ACC112 (cell line): Measurements from ENCODE around the gene ATP2B2.
A peak's percentile ranks its signal among the peaks of the same experiment; 100 is the strongest.

ENCODE experiments used
- H2AFZ ChIP-seq: fragments of 200-600 bp; sonication (generic); one replicate; pipeline ENCODE4 v1.6.0; 2017; ENCODE audit warnings: antibody characterized with exemption, low read length; ENCODE audit not compliant: unreplicated experiment
- H3K27ac ChIP-seq: fragments of 200-600 bp; sonication (generic); 2 replicates; pipeline ENCODE4 v1.5.1; 2014; ENCODE audit warnings: low read depth, mild to moderate bottlenecking, antibody characterized with exemption, low read length, moderate library complexity
- H3K27me3 ChIP-seq: fragments of 200-600 bp; sonication (generic); 2 replicates; pipeline ENCODE4 v1.6.1; 2014; ENCODE audit warnings: mild to moderate bottlenecking, antibody characterized with exemption, low read length, moderate library complexity, mixed read lengths; ENCODE audit not compliant: insufficient read depth
- H3K36me3 ChIP-seq: fragments of 200-600 bp; sonication (generic); 2 replicates; pipeline ENCODE4 v1.6.1; 2016; ENCODE audit warnings: mild to moderate bottlenecking, antibody characterized with exemption, low read length, moderate library complexity, mixed read lengths; ENCODE audit not compliant: insufficient read depth
- H3K4me1 ChIP-seq: fragments of 200-600 bp; sonication (generic); one replicate; pipeline ENCODE4 v1.6.1; 2016; ENCODE audit warnings: low read length, mixed read lengths; ENCODE audit not compliant: insufficient read depth, unreplicated experiment, control insufficient read depth
- H3K4me3 ChIP-seq: fragments of 200-600 bp; sonication (generic); 2 replicates; pipeline ENCODE4 v1.5.1; 2014; ENCODE audit warnings: mild to moderate bottlenecking, low read depth, low read length
- H3K79me2 ChIP-seq: fragments of 200-600 bp; sonication (generic); one replicate; pipeline ENCODE4 v1.6.0; 2016; ENCODE audit warnings: low read length; ENCODE audit not compliant: control insufficient read depth, unreplicated experiment, insufficient read depth

ATP2B2 gene

DNA sequence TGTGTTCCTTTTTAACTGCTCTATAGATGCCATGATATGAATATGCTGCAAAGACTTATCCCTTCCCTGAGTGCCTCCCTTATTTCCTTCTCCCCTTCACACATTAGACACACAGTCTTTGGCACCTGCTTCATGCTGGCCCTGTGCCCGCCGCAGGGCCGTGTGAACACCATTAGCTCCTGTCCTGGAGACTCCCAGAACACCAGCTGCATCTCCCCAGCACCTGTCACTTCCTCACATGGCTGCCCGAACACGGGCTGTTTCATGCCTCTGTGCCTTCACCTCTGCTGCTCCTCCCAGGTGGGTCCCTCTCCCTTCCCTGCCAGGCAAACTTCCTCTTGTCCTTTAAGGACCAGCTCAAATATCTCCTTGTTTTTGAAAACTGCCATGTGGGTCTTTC lies 144.0 kb downstream of the ATP2B2 start:
- Histone ChIP-seq H3K27ac (no peak overlapping the region), H3K36me3 (no peaks in the 10 kb centered on the region), H3K27me3 (no peaks in the 10 kb centered on the region), H3K79me2 (no peaks in the 10 kb centered on the region), H2AFZ (no peak overlapping the region), H3K4me3 (no peak overlapping the region), H3K4me1 (peaks cover 37% of the 10 kb centered on the region)

- no peaks in the 10 kb centered on the region for H3K79me2 ChIP-seq
- H3K4me1 ChIP-seq, result peaks cover 31% of the 10 kb centered on the region
- no peak overlapping the region for H3K27ac ChIP-seq
- H3K36me3 ChIP-seq, result no peaks in the 10 kb centered on the region
- H2AFZ ChIP-seq, result no peak overlapping the region
- H3K27me3 ChIP-seq, result no peaks in the 10 kb centered on the region
- no peak overlapping the region for H3K4me3 ChIP-seq
Observed at GRCh38 chr3:10360478-10360877, 144.9 kb downstream of the ATP2B2 start.

DNA sequence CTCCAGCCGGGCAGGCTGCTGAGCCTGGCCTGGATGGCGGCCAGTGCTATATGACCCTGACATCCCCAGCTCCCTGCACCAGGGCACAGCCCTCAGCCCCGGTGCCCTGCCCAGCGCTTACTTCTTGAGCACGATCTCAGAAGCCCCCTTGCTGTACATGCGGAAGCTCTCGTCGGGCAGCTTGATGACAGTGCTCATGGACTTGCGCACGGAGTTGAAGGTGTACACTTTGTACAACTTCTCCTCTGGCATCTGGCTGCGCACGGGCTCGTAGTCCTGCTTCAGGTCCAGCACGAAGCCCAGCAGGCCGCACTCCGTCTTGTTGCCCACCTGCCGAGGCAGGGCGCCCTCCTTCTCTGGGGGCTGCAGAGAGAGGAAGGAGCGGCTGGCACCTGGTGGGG lies 145.6 kb downstream of the ATP2B2 start:
- Histone ChIP-seq H3K4me1 (peaks cover 31% of the 10 kb centered on the region), H3K27ac (no peak overlapping the region)

GRCh38 chr3:10358309-10358980 lies 146.9 kb downstream of the ATP2B2 start:
- Histone ChIP-seq H3K36me3 (no peaks in the 10 kb centered on the region), H3K79me2 (no peaks in the 10 kb centered on the region), H3K27ac (peak overlapping the region; percentile 92), H2AFZ (no peak overlapping the region), H3K4me1 (peaks cover 39% of the 10 kb centered on the region), H3K4me3 (peak overlapping the region; percentile 48; the same call in 1 of the 2 replicates), H3K27me3 (no peaks in the 10 kb centered on the region)

More for the DNA sequence above, 145.6 kb downstream of the ATP2B2 start:
- Histone ChIP-seq H2AFZ (no peak overlapping the region), H3K27me3 (no peaks in the 10 kb centered on the region), H3K4me3 (no peak overlapping the region), H3K79me2 (no peaks in the 10 kb centered on the region), H3K36me3 (no peaks in the 10 kb centered on the region)

DNA sequence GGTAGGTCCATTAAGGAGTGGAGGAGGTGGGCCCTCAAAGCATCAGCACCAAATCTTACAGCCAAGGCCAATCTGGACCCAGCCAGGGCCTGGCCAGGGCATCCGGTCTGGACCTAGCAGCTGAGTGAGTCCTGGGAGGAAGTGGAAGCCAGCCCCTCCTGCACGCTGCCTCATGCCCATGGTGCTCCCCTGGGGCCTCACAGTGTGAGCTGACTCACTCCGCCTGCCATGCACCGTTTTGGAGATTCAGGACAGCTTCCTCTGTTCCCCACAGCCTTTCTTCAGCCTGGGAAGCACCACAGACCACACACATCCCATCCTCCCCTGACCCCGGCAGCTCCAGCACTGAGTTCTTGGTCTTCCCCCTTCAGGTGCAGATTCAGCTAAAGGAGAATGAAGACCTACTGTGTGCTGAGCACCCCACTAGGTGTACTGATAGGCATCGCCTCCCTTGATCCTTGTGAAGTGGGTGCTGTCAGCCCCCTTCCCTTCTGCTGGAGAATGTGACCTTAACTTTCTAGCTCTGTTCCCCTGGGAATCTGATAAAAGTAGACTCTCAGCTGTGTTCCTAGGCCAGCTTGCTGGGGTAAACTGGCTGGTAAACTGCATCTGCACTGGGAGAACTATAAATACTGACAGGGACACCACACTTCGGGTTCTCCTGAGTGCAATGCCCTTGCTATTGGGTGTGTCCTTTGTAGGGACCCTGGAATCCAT lies 147.6 kb downstream of the ATP2B2 start:
- Histone ChIP-seq H3K4me3 (peak overlapping the region; percentile 48; the same call in 1 of the 2 replicates), H3K27ac (peak overlapping the region; percentile 92), H3K36me3 (no peaks in the 10 kb centered on the region), H3K27me3 (no peaks in the 10 kb centered on the region), H2AFZ (peak overlapping the region; percentile 89), H3K4me1 (peaks cover 43% of the 10 kb centered on the region), H3K79me2 (no peaks in the 10 kb centered on the region)

DNA sequence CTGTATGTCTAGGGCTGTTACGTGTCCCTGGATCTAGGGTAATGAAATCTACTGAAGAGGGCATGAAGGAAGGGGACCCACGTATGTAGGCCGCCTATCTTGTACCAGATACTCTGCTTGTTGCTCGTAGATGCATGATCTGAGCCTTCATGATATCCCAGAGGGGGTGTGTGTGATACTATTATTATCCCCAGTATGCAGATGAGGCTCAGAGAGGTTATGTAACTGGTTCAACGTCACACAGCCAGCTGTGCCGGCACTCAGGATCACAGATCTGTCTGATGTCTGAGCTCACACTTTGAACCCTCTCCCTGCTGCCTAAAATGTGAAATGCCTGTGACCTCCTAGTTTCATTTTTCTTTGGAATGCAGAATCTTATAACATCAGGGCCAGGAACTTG lies 148.3 kb downstream of the ATP2B2 start:
- Histone ChIP-seq H3K27me3 (no peaks in the 10 kb centered on the region), H2AFZ (peak overlapping the region; percentile 89), H3K36me3 (no peaks in the 10 kb centered on the region), H3K27ac (peak overlapping the region; percentile 85), H3K79me2 (no peaks in the 10 kb centered on the region), H3K4me1 (peaks cover 49% of the 10 kb centered on the region), H3K4me3 (no peak overlapping the region)

DNA sequence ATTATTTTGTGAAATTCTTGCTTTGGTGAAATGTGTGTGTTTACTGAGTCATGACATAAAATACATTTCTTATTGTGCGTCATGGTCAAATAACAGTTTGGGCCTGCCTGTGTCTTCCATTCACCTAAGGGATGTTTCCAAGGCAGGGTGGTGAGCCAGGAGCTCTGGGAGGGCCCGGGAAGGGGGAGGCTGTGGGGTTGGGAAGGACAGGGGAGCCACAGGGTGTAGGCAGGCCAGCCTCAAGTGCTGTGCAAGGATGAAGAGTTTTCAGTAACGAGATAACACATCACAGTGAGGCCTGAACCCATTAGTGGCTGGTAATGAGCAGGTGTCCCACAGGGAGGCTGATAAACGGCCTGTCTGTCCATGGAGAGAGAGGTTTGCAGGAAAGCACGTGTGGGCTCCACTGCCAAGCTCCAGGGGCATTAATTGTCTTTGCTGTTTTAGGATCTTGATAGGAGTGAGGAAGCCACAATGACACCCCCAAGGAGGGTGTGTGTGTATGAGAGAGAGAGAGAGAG lies 148.9 kb downstream of the ATP2B2 start:
- Histone ChIP-seq H3K27ac (peak overlapping the region; percentile 85), H3K4me1 (peaks cover 50% of the 10 kb centered on the region)

DNA sequence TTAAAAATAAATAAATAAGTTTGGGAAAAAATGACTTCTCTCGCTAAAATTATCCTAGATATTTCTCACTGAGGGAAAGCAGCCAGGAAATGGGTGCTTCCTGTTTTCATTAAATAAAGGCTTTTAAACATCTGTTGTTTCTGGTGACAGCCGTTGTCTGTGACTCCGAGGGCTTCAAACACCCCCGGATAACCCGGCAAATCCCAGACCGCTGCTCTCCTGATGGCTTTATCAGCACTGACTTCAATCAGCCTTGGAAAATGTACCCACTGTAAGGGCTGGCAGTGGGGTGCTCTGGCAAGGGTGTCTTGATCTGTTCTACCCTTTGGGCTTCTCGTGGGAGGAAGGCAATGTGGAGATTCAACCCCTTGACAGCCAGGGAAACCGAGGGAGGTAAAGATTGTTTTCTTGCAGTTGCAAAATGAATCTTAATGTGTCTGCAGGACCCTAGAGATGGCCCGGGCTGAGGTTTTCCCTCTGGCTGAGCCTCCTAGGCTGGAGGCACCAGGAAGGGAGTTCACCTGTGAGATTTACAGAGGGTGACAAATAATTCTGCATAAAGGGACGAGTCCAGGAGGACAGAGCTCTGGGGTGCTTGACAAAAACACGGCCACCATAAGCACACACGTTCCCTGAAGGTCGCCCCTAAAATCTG lies 150.9 kb downstream of the ATP2B2 start:
- Histone ChIP-seq H3K27me3 (no peaks in the 10 kb centered on the region), H3K4me3 (no peak overlapping the region), H3K36me3 (no peaks in the 10 kb centered on the region), H3K27ac (peak overlapping the region; percentile 16; the same call in 1 of the 2 replicates), H2AFZ (peak overlapping the region; percentile 83), H3K79me2 (no peaks in the 10 kb centered on the region), H3K4me1 (peaks cover 50% of the 10 kb centered on the region)

More for the DNA sequence above, 148.9 kb downstream of the ATP2B2 start:
- Histone ChIP-seq H3K27me3 (no peaks in the 10 kb centered on the region), H2AFZ (peak overlapping the region; percentile 31), H3K4me3 (no peak overlapping the region), H3K36me3 (no peaks in the 10 kb centered on the region), H3K79me2 (no peaks in the 10 kb centered on the region)

DNA sequence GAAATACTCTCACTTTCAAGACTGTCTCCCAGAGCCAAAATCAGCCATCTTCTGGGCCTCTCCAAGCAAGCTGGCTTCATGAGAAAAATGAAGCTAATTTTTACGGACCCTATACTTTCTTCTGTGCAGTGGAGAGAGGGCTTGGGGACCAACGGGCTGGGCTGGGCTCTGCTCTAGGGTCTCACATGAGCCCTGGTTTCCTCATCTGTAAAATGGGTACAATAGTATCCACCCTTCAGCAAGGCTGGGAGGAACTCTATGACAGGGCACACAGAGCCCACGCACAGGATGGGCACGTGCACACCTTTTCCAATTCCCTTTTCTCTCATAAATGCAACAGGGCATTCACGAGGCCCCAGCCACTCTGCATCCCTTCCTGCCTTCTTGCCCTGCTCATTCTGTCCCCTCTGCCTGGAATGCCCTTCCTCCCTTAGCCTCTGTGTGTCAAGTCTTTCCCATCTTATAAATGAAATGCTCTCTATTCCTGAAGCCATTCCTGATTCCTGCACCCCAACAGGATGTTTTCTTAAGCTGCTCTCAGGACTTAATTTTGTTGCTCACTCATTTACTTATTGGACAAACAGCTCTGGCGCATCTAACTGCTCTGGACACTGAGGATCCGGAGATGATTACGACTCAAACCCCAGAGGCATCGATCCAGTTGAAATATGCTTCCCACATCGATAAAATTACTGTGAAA lies 151.6 kb downstream of the ATP2B2 start:
- no peaks in the 10 kb centered on the region for H3K27me3 ChIP-seq
- H3K27ac ChIP-seq, result peak overlapping the region; percentile 16; the same call in 1 of the 2 replicates
- H3K36me3 ChIP-seq, result no peaks in the 10 kb centered on the region
- H3K4me1 ChIP-seq, result peaks cover 48% of the 10 kb centered on the region
- H3K4me3 ChIP-seq, result no peak overlapping the region
- no peaks in the 10 kb centered on the region for H3K79me2 ChIP-seq
- no peak overlapping the region for H2AFZ ChIP-seq

GRCh38 chr3:10353160-10353559 lies 152.2 kb downstream of the ATP2B2 start:
- H3K4me3 ChIP-seq, result no peak overlapping the region
- peaks cover 42% of the 10 kb centered on the region for H3K4me1 ChIP-seq
- H2AFZ ChIP-seq, result no peak overlapping the region
- no peaks in the 10 kb centered on the region for H3K36me3 ChIP-seq
- no peaks in the 10 kb centered on the region for H3K79me2 ChIP-seq
- H3K27me3 ChIP-seq, result no peaks in the 10 kb centered on the region
- peak overlapping the region; percentile 64; the same call in 1 of the 2 replicates for H3K27ac ChIP-seq
